ENCODE data around the gene KRT75. TPM values are rescaled to one million over a fixed set of nuclear protein-coding genes. Genes with fewer than 3 reads are reported as not detected.

Gene KRT75
- total RNA-seq, 1 experiment from 2014 or later, result not detected

DNA sequence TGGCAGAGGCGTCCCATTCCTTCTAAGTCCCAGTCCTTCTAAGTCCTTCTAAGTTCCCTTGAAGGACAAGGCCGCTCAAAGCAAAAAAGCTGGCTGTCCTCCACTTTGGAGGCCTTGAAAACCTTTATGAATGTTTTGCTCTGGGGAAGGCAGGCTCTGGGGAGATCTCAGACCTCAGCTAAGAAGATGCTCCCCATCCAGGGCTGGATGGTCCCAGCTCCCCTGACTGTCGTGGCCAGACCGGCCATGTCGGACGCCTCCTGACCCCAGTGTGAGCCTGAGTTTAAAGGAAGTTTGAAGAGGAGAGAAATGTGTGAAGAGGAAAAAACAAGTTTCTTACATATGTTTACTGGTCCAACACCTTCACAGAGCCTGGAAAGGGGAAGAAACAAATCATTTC lies 54.6 kb downstream of the KRT75 start:
- ChIA-PET POLR2A (ENCODE audit: low non-redundant PET) (no interaction called here), CTCF (interaction anchor here (1.0 kb wide), 1 partner anchor 19 kb away, joined by 3 read pairs; no protein-coding TSS in a partner anchor)
- H3K27ac ChIP-seq (ENCODE audit: low read depth, low read length, poor library complexity, severe bottlenecking), result no peak overlapping the region
- no peak for DNase-seq (ENCODE audit: low spot score)
- no peaks in the 10 kb centered on the region for H3K27me3 ChIP-seq (replicated peaks; ENCODE audit: insufficient read depth, low read depth, low read length, poor library complexity)
- no peak overlapping the region for H3K4me3 ChIP-seq (ENCODE audit: low read depth, low read length, poor library complexity, severe bottlenecking)
- intact Hi-C loops (cut with micrococcal nuclease; ENCODE audit: unreplicated experiment), result no loop called here
- H3K9me3 ChIP-seq (ENCODE audit: low read depth, low read length, poor library complexity, severe bottlenecking), result no peaks in the 10 kb centered on the region
- no peaks in the 10 kb centered on the region for H3K4me1 ChIP-seq (ENCODE audit: insufficient read depth, low read length, poor library complexity, severe bottlenecking)
- BruUV-seq (replicated peaks), result no TSS peak
- H3K36me3 ChIP-seq (ENCODE audit: insufficient read depth, low read length, poor library complexity, severe bottlenecking), result no peaks in the 10 kb centered on the region
- no peak for TF ChIP-seq EZH2 (IDR thresholded peaks at IDR 0.05; ENCODE audit: borderline replicate concordance, low read depth, low read length, poor library complexity, severe bottlenecking)
- TF ChIP-seq, protein P1, sequence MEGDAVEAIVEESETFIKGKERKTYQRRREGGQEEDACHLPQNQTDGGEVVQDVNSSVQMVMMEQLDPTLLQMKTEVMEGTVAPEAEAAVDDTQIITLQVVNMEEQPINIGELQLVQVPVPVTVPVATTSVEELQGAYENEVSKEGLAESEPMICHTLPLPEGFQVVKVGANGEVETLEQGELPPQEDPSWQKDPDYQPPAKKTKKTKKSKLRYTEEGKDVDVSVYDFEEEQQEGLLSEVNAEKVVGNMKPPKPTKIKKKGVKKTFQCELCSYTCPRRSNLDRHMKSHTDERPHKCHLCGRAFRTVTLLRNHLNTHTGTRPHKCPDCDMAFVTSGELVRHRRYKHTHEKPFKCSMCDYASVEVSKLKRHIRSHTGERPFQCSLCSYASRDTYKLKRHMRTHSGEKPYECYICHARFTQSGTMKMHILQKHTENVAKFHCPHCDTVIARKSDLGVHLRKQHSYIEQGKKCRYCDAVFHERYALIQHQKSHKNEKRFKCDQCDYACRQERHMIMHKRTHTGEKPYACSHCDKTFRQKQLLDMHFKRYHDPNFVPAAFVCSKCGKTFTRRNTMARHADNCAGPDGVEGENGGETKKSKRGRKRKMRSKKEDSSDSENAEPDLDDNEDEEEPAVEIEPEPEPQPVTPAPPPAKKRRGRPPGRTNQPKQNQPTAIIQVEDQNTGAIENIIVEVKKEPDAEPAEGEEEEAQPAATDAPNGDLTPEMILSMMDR (conservative IDR thresholded peaks at IDR 0.05; ENCODE audit: low read depth, low read length), result no peak

- H3K9me3 ChIP-seq (ENCODE audit: low read depth, low read length, poor library complexity, severe bottlenecking), result no peaks in the 10 kb centered on the region
- no peak for DNase-seq (ENCODE audit: low spot score)
- H3K27me3 ChIP-seq (replicated peaks; ENCODE audit: insufficient read depth, low read depth, low read length, poor library complexity), result no peaks in the 10 kb centered on the region
- no peaks in the 10 kb centered on the region for H3K36me3 ChIP-seq (ENCODE audit: insufficient read depth, low read length, poor library complexity, severe bottlenecking)
- no peak overlapping the region for H3K4me3 ChIP-seq (ENCODE audit: low read depth, low read length, poor library complexity, severe bottlenecking)
- CTCF ChIA-PET, result no interaction called here
- POLR2A ChIA-PET (ENCODE audit: low non-redundant PET), result no interaction called here
- TF ChIP-seq EZH2 (IDR thresholded peaks at IDR 0.05; ENCODE audit: borderline replicate concordance, low read depth, low read length, poor library complexity, severe bottlenecking), result no peak
- TF ChIP-seq, protein P1 (conservative IDR thresholded peaks at IDR 0.05; ENCODE audit: low read depth, low read length), result no peak
- H3K4me1 ChIP-seq (ENCODE audit: insufficient read depth, low read length, poor library complexity, severe bottlenecking), result no peaks in the 10 kb centered on the region
- intact Hi-C loops (cut with micrococcal nuclease; ENCODE audit: unreplicated experiment), result no loop called here
- H3K27ac ChIP-seq (ENCODE audit: low read depth, low read length, poor library complexity, severe bottlenecking), result no peak overlapping the region
- BruUV-seq (replicated peaks), result no TSS peak
Observed at GRCh38 chr12:52378091-52378490, 56.1 kb downstream of the KRT75 start.

GRCh38 chr12:52377266-52377665 lies 56.9 kb downstream of the KRT75 start:
- Histone ChIP-seq H3K27me3 (replicated peaks; ENCODE audit: insufficient read depth, low read depth, low read length, poor library complexity) (no peaks in the 10 kb centered on the region), H3K4me3 (ENCODE audit: low read depth, low read length, poor library complexity, severe bottlenecking) (no peak overlapping the region), H3K4me1 (ENCODE audit: insufficient read depth, low read length, poor library complexity, severe bottlenecking) (no peaks in the 10 kb centered on the region), H3K36me3 (ENCODE audit: insufficient read depth, low read length, poor library complexity, severe bottlenecking) (no peaks in the 10 kb centered on the region), H3K27ac (ENCODE audit: low read depth, low read length, poor library complexity, severe bottlenecking) (no peak overlapping the region), H3K9me3 (ENCODE audit: low read depth, low read length, poor library complexity, severe bottlenecking) (no peaks in the 10 kb centered on the region)
- TF ChIP-seq EZH2 (IDR thresholded peaks at IDR 0.05; ENCODE audit: borderline replicate concordance, low read depth, low read length, poor library complexity, severe bottlenecking), result no peak
- TF ChIP-seq, protein P1 (conservative IDR thresholded peaks at IDR 0.05; ENCODE audit: low read depth, low read length), result no peak
- no peak for DNase-seq (ENCODE audit: low spot score)
- no TSS peak for BruUV-seq (replicated peaks)
- POLR2A ChIA-PET (ENCODE audit: low non-redundant PET), result no interaction called here
- CTCF ChIA-PET, result no interaction called here
- intact Hi-C loops (cut with micrococcal nuclease; ENCODE audit: unreplicated experiment), result no loop called here

Other genes starting within 250 kb of the KRT75 start
- 0.33 and 1.0 TPM in 2 replicates for gene KRT80, start 242.4 kb downstream of the KRT75 start, total RNA-seq (2021)
- gene KRT7, start 201.1 kb downstream of the KRT75 start, total RNA-seq (2021), result 0.79 and 1.0 TPM in 2 replicates
- not detected in 2 replicates for gene KRT86, start 159.7 kb downstream of the KRT75 start, total RNA-seq (2021)
- 0.20 and 0.30 TPM in 2 replicates for gene KRT81, start 142.8 kb downstream of the KRT75 start, total RNA-seq (2021)
- not detected in 2 replicates for gene KRT83, start 113.0 kb downstream of the KRT75 start, total RNA-seq (2021)
- not detected in 2 replicates for gene KRT85, start 66.9 kb downstream of the KRT75 start, total RNA-seq (2021)
- gene KRT84, start 48.7 kb downstream of the KRT75 start, total RNA-seq (2021), result not detected in 2 replicates
- gene KRT82, start 28.0 kb downstream of the KRT75 start, total RNA-seq (2021), result not detected in 2 replicates
- not detected in 2 replicates for gene KRT6B, start 17.8 kb upstream of the KRT75 start, total RNA-seq (2021)
- not detected in 2 replicates for gene KRT6C, start 39.4 kb upstream of the KRT75 start, total RNA-seq (2021)
- gene KRT6A, start 58.9 kb upstream of the KRT75 start, total RNA-seq (2021), result 0.24 TPM in 1 of 2 replicates, not detected in the other
- 0.48 and 0.67 TPM in 2 replicates for gene KRT5, start 86.0 kb upstream of the KRT75 start, total RNA-seq (2021)
- not detected in 2 replicates for gene KRT71, start 118.8 kb upstream of the KRT75 start, total RNA-seq (2021)
- gene KRT74, start 139.5 kb upstream of the KRT75 start, total RNA-seq (2021), result not detected in 2 replicates
- not detected in 2 replicates for gene KRT72, start 167.1 kb upstream of the KRT75 start, total RNA-seq (2021)
- not detected in 2 replicates for gene KRT73, start 184.2 kb upstream of the KRT75 start, total RNA-seq (2021)
- gene KRT2, start 217.8 kb upstream of the KRT75 start, total RNA-seq (2021), result not detected in 2 replicates
- not detected in 2 replicates for gene KRT1, start 246.0 kb upstream of the KRT75 start, total RNA-seq (2021)

Measured in A673 (cell line).